SJSA1 (cell line): Measurements from ENCODE around the gene METRNL. TPM values are rescaled to one million over a fixed set of nuclear protein-coding genes. Genes with fewer than 3 reads are reported as not detected.
A peak's percentile ranks its signal among the peaks of the same experiment; 100 is the strongest.
"Not testable (repeated sequence)": the region's sequence is repeated elsewhere in the genome, so short reads cannot be mapped to it uniquely, and the experiment has no call there.

Source experiments
- DNase-seq, 2 experiments: peaks; one replicate each; pipeline ENCODE4 v3.0.0-alpha.2; 2015 to 2020; ENCODE audit warnings: low spot score in 2 of 2, low read depth in 1 of 2
- H3K27ac ChIP-seq: fragments of 250-450 bp; sonication (Bioruptor Pico); 2 replicates; pipeline ENCODE4 v1.5.1; 2020; ENCODE audit warnings: mild to moderate bottlenecking, moderate library complexity
- H3K27me3 ChIP-seq: fragments of 250-450 bp; sonication (Bioruptor Pico); replicated peaks from 2 replicates; pipeline ENCODE4 v1.5.1; 2020; ENCODE audit warnings: mild to moderate bottlenecking, moderate library complexity
- H3K36me3 ChIP-seq: fragments of 250-450 bp; sonication (Bioruptor Pico); 2 replicates; pipeline ENCODE4 v1.5.1; 2020; ENCODE audit warnings: mild to moderate bottlenecking
- H3K4me1 ChIP-seq: fragments of 250-450 bp; sonication (Bioruptor Pico); replicated peaks from 2 replicates; pipeline ENCODE4 v1.6.1; 2021; ENCODE audit warnings: mild to moderate bottlenecking
- H3K4me3 ChIP-seq: fragments of 250-450 bp; sonication (Bioruptor Pico); 2 replicates; pipeline ENCODE4 v1.5.1; 2020; ENCODE audit warnings: mild to moderate bottlenecking
- H3K9me3 ChIP-seq: fragments of 250-450 bp; sonication (Bioruptor Pico); replicated peaks from 2 replicates; pipeline ENCODE4 v1.5.1; 2020; ENCODE audit warnings: mild to moderate bottlenecking
- total RNA-seq: library from RNA; depleted of rRNA; stranded (reverse); fragments of >200 nt; shearing (Covaris generic); gene quantifications from 2 replicates; pipeline ENCODE4 v1.2.3, GENCODE V29; 2014

Gene METRNL
- total RNA-seq, 1 experiment from 2014 or later, result 128 TPM

GRCh38 chr17:83044479-83044878, 34.9 kb upstream of the METRNL start:
- Histone ChIP-seq H3K4me1 (peaks cover 17% of the 10 kb centered on the region), H3K9me3 (peaks cover 20% of the 10 kb centered on the region), H3K36me3 (peaks cover 35% of the 10 kb centered on the region)
- not testable (repeated sequence) for DNase-seq, H3K27ac ChIP-seq, H3K4me3 ChIP-seq, H3K27me3 ChIP-seq

DNA sequence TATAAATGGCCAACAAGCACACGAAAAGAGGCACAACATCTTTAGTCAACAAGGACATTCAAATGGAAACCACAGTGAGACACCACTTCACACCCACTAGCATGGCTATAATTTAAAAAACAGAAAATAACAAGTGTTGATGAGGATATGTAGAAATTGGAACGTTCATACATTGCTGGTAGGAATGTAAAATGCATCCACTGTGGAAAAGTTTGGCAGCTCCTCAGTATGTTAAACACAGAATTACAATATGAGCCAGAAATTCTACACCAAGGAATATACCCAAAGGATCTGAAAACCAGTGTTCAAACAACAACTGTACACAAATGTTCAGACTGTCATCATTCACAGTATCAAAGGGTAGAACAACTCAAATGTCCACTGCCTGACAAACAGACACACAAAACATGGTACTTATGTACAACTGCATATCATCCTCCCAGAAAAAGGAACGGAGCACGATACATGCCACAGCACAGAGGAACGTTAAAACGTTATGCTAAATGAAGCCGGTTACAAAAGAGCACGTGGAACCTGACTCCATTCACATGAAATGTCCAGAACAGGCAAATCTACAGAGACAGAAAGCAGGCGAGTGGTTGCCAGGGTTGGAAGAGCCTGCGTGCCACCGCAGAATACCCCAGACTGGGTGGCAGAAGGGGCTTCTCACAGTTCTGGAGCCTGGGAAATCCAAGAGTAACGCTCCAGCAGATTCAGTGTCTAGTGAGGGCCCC, 32.8 kb upstream of the METRNL start:
- no peaks in the 10 kb centered on the region for H3K27me3 ChIP-seq
- peaks cover 29% of the 10 kb centered on the region for H3K36me3 ChIP-seq
- DNase-seq, result no peak
- H3K4me3 ChIP-seq, result no peak overlapping the region
- no peak overlapping the region for H3K27ac ChIP-seq
- peaks cover 20% of the 10 kb centered on the region for H3K4me1 ChIP-seq
- peaks cover 7% of the 10 kb centered on the region for H3K9me3 ChIP-seq

- no peaks in the 10 kb centered on the region for H3K27me3 ChIP-seq
- peaks cover 2% of the 10 kb centered on the region; the same call in 1 of the 2 replicates for H3K9me3 ChIP-seq
- H3K4me1 ChIP-seq, result peaks cover 23% of the 10 kb centered on the region
- no peak overlapping the region for H3K4me3 ChIP-seq
- H3K36me3 ChIP-seq, result peaks cover 24% of the 10 kb centered on the region
- no peak for DNase-seq
- no peak overlapping the region for H3K27ac ChIP-seq
Measured at GRCh38 chr17:83047182-83047478, 32.3 kb upstream of the METRNL start.

DNA sequence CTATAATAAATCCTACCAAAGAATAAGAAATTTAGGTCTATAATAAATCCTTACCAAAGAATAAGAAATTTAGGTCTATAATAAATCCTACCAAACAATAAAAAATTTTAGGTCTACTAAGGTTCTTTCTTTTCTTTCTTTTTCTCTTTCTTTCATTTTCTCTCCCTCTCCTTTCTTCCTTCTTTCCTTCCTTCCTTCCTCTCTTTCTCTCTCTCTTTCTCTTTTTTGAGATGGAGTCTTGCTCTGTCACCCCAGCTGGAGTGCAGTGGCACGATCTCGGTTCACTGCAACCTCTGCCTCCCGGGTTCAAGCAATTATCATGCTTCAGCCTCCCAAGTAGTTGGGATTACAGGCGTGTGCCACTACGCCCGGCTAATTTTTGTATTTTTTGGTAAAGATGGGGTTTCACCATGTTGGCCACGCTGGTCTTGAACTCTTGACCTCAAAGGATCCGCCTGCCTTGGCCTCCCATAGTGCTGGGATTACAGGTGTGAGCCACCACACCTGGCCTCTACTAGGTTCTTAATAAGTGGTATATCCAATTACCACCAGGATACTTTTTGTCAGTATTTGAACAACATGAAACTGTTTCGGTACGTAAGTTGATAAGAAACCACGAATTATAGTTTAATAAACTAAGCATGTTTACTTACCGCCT, 31.5 kb upstream of the METRNL start:
- Histone ChIP-seq H3K36me3 (peaks cover 15% of the 10 kb centered on the region), H3K4me1 (peaks cover 24% of the 10 kb centered on the region), H3K27ac (peak overlapping the region; percentile 95), H3K4me3 (peak overlapping the region; percentile 11)
- not testable (repeated sequence) for H3K9me3 ChIP-seq, H3K27me3 ChIP-seq, DNase-seq

- Histone ChIP-seq H3K27me3 (no peaks in the 10 kb centered on the region), H3K4me1 (peaks cover 26% of the 10 kb centered on the region), H3K27ac (peak overlapping the region; percentile 40), H3K36me3 (peaks cover 14% of the 10 kb centered on the region), H3K9me3 (peaks cover 2% of the 10 kb centered on the region; the same call in 1 of the 2 replicates), H3K4me3 (peak overlapping the region; percentile 55)
- peak in 1 of 2 experiments; percentile 42 for DNase-seq
Measured at GRCh38 chr17:83050651-83051395, 28.6 kb upstream of the METRNL start.

DNA sequence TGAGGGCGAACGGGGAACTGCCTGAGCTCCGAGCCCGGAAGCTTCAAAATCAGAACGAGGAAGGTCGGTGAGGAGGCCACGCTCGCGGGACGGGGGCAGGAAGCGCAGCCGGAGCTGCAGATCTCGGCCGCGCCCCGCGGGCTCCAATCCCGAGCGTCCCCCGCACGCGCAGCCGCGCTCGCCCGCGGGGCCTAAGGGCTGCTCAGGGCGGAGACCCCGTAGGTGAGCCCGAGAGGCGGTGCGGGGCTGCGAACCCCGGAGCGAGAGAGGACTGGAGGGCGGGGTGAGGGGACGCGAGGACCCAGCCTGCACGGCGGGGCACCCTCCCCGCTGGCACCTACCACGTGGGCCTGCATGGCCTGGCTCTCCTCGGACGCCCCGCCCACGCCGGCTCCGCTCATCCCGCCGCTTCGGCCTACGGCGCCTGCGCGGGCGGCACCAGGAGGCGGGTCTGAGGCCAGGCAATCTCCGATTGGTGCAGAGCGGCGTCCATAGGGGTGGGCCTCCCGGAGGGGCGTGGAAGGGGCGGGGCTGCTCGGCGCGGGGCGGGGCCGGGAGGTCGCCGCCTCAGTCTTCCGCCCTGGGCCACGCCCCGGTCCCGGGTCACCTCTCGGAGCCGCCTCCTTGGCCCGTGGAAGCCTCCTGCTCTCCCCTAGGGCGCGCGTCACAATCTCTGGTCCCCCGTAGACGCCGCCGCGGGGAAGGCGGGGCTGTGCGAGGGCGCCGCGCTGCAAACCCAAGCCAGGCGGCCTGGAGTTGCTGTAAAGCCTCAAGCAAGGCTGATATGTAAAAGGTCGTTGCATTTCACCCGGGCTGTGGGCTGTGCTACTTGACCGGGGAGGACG, 27.8 kb upstream of the METRNL start:
- H3K9me3 ChIP-seq, result peaks cover 2% of the 10 kb centered on the region; the same call in 1 of the 2 replicates
- no peaks in the 10 kb centered on the region for H3K27me3 ChIP-seq
- peaks cover 34% of the 10 kb centered on the region for H3K4me1 ChIP-seq
- peaks cover 7% of the 10 kb centered on the region for H3K36me3 ChIP-seq
- peak overlapping the region; percentile 56 for H3K27ac ChIP-seq
- H3K4me3 ChIP-seq, result peak overlapping the region; percentile 55
- DNase-seq, result peak; percentile 98 to 99

- DNase-seq, result no peak
- Histone ChIP-seq H3K27me3 (no peaks in the 10 kb centered on the region), H3K4me3 (peak overlapping the region; percentile 55), H3K27ac (peak overlapping the region; percentile 56), H3K4me1 (peaks cover 36% of the 10 kb centered on the region), H3K36me3 (peaks cover 3% of the 10 kb centered on the region; the same call in 1 of the 2 replicates), H3K9me3 (0 out of 2 replicates have a peak, but pooled peaks cover 2% of the 10 kb centered on the region)
Measured at GRCh38 chr17:83052241-83052564, 27.2 kb upstream of the METRNL start.

- no peaks in the 10 kb centered on the region for H3K9me3 ChIP-seq
- H3K27me3 ChIP-seq, result no peaks in the 10 kb centered on the region
- H3K36me3 ChIP-seq, result peaks cover under 1% of the 10 kb centered on the region; the same call in 1 of the 2 replicates
- H3K4me3 ChIP-seq, result no peak overlapping the region
- peak in 1 of 2 experiments; percentile 46 for DNase-seq
- no peak overlapping the region for H3K27ac ChIP-seq
- peaks cover 32% of the 10 kb centered on the region for H3K4me1 ChIP-seq
Measured at GRCh38 chr17:83053021-83053681, 26.3 kb upstream of the METRNL start.

GRCh38 chr17:83053739-83054451, 25.5 kb upstream of the METRNL start:
- Histone ChIP-seq H3K4me1 (peaks cover 25% of the 10 kb centered on the region), H3K36me3 (no peaks in the 10 kb centered on the region), H3K27ac (no peak overlapping the region), H3K9me3 (no peaks in the 10 kb centered on the region), H3K4me3 (no peak overlapping the region), H3K27me3 (no peaks in the 10 kb centered on the region)
- peak in 1 of 2 experiments; percentile 42 for DNase-seq

GRCh38 chr17:83054518-83055125, 24.8 kb upstream of the METRNL start:
- Histone ChIP-seq H3K36me3 (no peaks in the 10 kb centered on the region), H3K9me3 (no peaks in the 10 kb centered on the region), H3K27ac (no peak overlapping the region), H3K4me3 (no peak overlapping the region), H3K27me3 (no peaks in the 10 kb centered on the region), H3K4me1 (peaks cover 18% of the 10 kb centered on the region)
- DNase-seq, result peak in 1 of 2 experiments; percentile 35

GRCh38 chr17:83055176-83055575, 24.2 kb upstream of the METRNL start:
- not testable (repeated sequence) for H3K4me3 ChIP-seq, H3K27ac ChIP-seq, H3K27me3 ChIP-seq, H3K9me3 ChIP-seq, H3K36me3 ChIP-seq, DNase-seq
- peaks cover 17% of the 10 kb centered on the region for H3K4me1 ChIP-seq

GRCh38 chr17:83055911-83056582, 23.4 kb upstream of the METRNL start:
- peak; percentile 73 to 84 for DNase-seq
- Histone ChIP-seq H3K9me3 (no peaks in the 10 kb centered on the region), H3K27me3 (no peaks in the 10 kb centered on the region), H3K27ac (peak overlapping the region; percentile 59), H3K4me1 (peaks cover 17% of the 10 kb centered on the region), H3K4me3 (no peak overlapping the region), H3K36me3 (no peaks in the 10 kb centered on the region)
